C4-2B (cell line): ENCODE measurements around the gene EDIL3.

ENCODE experiments used
- CTCF ChIP-seq: fragments of 450-650 bp; conservative IDR thresholded peaks from 2 replicates; pipeline ENCODE4 v1.5.1; 2017; ENCODE audit warnings: mild to moderate bottlenecking
- ZFX ChIP-seq: fragments of 450-650 bp; IDR thresholded peaks from 2 replicates; pipeline ENCODE4 v1.6.1; 2017

GRCh38 chr5:84229045-84229444 lies 155.6 kb downstream of the EDIL3 start:
- TF ChIP-seq CTCF (no peak), ZFX (no peak)
